NT2/D1 (cell line): Measurements from ENCODE around the gene SETMAR.

Experiments used
- SUZ12 ChIP-seq: IDR thresholded peaks from 2 replicates; pipeline ENCODE4 v1.6.1; 2011; ENCODE audit not compliant: insufficient read length, insufficient read depth; ENCODE audit errors: extremely low read depth
- YY1 ChIP-seq: IDR thresholded peaks from 2 replicates; pipeline ENCODE4 v1.6.1; 2011; ENCODE audit not compliant: insufficient read length, insufficient read depth
- ZNF274 ChIP-seq: IDR thresholded peaks from 2 replicates; pipeline ENCODE4 v1.6.1; 2011; ENCODE audit warnings: mild to moderate bottlenecking, low read depth, low read length

DNA sequence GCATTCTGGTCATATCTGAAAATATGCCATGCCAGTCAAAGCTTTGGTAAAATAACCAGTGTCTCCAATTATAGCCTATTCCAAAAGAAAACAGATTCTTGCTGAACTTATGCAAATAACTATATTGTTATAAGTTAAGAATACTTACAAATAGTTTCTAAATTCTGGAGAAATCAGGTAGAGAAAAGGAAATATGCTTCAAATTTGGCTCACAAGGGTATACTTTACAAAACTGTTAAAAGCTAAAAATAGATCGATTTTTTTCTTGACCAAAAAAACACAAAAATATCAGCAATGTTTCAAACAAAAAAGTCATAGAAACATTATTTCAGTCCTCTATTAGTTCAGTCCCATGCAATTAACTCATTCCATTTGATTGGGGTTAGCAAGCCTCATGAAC lies 23.7 kb downstream of the SETMAR start:
- TF ChIP-seq YY1 (no peak), SUZ12 (no peak), ZNF274 (no peak)
